Measurements from ENCODE around the gene KCNK1.

DNA sequence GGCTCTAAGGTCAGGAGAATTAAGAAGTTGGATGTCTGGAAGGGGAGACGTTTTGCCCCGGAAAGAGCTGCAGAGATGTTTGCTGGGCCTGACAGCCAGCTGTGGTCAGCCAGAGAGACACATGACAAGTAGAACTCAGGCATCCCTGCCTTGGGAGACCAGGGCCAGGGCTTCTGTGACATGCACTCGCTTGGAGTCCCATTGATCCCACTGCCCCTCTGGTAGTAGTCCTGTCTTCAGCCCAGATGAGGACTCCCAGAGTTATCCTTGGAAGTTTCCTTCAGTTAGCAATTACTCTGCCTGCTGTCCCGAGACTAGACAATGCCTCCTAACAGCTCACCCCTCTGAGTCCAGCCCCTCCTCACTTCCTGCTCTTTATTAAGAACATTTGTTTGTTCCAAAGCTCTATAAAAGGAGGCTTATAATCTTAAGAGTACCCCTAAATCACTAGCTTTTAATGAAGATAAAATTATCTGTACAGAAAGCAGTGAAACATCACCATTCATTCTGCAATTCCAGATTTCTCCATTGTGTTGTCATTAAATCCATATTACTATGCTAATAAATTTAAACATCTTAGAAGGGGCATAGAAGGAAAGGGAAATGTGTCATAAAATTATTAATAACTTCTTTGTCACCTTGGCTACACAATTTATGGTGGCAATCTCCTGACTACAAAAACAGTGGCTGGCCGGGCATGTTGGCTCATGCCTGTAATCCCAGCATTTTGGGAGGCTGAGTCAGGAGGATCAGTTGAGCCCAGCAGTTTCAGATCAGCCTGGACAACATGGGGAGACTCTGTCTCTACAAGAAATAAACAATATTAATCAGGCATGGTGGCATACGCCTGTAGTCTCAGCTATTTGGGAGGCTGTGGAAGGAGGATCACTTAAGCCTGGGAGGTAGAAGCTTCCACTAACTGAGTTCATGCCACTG is 94.2 kb downstream of the KCNK1 start:
- TF ChIP-seq, protein P1, sequence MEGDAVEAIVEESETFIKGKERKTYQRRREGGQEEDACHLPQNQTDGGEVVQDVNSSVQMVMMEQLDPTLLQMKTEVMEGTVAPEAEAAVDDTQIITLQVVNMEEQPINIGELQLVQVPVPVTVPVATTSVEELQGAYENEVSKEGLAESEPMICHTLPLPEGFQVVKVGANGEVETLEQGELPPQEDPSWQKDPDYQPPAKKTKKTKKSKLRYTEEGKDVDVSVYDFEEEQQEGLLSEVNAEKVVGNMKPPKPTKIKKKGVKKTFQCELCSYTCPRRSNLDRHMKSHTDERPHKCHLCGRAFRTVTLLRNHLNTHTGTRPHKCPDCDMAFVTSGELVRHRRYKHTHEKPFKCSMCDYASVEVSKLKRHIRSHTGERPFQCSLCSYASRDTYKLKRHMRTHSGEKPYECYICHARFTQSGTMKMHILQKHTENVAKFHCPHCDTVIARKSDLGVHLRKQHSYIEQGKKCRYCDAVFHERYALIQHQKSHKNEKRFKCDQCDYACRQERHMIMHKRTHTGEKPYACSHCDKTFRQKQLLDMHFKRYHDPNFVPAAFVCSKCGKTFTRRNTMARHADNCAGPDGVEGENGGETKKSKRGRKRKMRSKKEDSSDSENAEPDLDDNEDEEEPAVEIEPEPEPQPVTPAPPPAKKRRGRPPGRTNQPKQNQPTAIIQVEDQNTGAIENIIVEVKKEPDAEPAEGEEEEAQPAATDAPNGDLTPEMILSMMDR (IDR thresholded peaks at IDR 0.05): no peak
- no peak for TF ChIP-seq POLR2A (IDR thresholded peaks at IDR 0.05; ENCODE audit: low read depth)
- no peak for TF ChIP-seq POLR2AphosphoS5 (IDR thresholded peaks at IDR 0.05)
